ENCODE results near the gene DDI1.

DDI1 gene

DNA sequence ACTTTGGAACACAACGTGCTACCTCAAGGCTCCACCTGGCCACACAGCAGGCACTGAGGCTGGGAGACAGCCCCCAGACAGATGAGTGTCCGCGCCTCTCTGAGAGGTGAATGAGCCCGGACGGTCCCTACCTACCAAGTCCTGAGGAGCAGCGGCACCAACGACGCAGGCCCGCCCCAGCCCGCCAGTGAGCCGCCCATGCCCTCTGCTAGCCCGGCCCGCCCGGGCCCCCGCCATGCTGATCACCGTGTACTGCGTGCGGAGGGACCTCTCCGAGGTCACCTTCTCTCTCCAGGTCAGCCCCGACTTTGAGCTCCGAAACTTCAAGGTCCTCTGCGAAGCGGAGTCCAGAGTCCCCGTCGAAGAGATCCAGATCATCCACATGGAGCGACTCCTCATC is at the start of gene DDI1:
TSS of gene DDI1 (plus strand) at position 53 of the 400 bp plus-strand sequence. CDS start at position 236, 183 bp downstream.
- FAIRE-seq, result no peak

DNA sequence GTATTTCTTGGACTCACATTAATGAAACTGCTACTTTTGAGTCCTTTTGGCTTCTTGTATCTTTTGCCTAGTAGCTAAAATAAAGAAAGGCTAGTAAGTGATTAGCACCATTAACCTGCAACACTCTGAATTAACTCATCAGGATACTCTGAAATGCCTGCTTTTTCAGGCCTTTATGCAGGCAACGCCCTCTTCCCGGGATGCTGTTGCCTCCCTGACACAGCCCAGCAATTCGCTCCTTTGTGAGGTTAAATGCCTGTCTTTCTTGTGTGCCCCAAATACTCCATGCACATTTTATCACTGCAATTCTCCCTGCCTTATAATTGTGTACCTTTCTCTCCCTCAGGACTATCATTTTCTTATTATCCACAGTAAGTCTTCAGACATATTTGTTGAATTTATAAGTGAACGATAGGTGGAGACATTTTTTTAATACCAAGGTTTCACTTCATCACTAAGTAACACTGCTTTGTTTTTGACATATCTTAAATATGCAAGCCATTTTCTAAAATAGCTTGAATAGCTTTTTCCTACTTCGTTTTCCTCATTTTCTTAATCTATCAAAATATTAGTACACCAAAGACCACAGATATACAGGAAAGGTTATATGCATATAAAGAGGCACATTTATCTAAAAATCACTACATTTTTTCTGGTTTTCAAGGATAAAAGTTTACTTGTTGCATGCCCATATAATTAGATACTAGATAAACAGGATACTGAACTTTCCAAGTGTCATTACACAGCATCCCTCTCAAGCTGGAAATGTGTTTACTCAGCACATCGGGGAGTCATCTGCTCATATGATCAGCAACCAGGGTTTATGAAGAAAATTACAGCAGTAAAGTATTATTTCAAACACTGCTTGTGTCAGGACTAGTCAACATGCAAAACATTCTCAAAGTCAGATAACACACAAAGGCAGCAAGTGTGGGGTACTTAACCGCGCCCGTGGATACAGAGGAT is 48.5 kb upstream of the DDI1 start:
- FAIRE-seq, result no peak

DNA sequence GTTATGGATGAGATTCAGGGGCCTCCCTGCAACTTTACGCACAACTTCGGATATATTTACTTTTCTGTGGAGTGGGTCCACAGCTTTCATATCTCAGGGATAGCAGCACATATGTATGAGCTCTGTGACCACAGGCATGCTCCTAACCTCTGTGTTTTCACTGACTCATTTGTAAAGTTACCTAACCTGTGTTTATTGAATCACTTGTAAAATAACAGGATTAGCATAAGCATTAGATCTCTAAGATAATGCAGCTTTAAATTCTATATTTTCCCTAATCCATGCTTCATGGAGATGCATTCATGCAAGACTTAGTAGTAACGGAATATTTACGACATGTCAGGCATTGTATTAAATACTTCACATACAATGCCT is 47.9 kb upstream of the DDI1 start:
- FAIRE-seq, result no peak

DNA sequence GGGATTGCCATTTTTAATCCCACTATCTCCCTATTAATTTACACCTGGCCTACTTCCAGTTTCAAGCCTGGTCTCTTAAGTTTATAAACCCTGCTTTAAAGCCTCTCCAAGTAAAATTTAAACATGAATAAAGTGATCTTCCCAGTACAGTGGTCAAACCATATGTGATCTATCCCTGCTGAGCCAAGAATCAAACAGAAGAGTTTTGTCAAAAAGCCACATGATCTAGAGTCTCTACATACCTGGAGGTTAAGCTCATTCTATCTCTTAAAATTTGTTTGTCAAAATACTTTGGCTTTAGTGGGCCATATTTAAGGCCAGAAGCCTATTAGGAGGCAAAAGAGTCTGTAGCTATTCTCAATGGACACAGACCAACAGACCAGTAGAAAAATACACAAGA is 42.9 kb upstream of the DDI1 start:
- FAIRE-seq, result no peak

DNA sequence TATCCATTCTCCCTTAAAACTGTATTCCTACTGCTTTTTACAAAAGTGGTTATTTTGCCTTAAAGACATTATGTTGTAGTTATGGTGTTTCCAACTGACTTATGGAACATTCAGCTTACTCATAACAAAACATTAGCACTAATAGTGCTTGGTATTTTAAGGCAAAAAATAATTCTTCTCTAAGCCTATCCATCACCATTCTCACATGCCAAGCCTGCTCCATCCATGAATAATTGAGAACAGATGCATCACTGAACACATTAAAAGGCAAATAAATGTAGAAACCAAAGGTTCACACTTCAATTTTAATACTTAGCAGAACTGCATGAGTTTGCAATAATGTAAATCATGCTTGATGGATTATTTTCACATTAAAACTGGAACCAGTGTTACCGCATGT is 42.3 kb upstream of the DDI1 start:
- FAIRE-seq, result no peak

DNA sequence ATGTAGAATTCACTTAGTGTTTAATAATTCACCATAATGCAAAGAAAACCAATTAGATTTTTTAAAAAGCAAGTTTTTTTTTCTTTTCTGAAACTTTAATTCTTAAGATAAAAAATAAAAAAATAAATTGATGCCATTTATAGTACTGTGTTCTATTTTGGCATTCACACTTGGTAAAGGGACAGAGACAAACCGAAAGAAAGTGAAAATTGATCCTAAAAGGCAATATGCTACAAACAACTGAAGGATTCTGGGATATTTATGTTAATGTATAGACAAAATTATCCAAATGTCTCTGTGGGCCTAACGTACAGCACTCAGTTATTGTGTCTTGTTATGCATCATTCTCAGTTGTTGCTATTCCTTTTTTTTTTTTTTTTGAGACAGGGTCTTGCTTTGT is 41.9 kb upstream of the DDI1 start:
- no peak for FAIRE-seq

DNA sequence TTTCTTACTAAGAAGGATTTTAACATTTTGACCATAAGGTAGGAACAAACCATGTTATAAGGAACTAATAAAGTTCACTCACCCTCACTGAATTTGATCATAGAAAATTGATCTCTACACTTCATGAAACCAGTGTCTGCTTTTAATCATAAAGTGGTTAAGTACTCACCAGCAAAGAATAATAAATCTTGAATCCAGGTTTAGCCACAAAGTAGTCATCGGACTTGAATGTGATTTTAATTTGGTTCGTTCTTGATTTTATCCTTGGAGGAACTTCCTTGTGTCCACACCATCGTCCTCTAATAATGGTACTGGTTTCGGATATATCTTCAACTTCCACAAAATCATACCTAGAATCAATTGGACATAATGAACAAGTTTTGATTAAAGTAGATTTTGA is 40.5 kb upstream of the DDI1 start:
- FAIRE-seq, result no peak

DNA sequence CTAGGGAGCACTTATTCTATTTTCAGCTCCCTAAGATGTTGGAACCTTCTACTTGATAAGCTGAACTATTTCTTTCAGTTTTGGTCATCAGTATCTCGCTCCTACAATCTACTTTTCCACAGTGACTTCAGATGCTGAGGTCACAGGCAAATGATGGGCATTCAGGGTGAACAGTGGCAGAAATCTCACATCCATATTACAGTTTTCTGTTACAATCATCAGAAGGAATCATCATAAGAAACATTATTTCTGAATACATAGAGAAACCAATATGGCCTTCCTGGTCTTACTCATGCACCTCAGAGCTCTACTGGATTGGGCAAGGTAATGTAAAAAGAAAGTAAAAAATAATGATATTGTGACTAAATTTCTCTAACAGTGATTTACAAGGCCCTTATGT is 39.4 kb upstream of the DDI1 start:
- no peak for FAIRE-seq

DNA sequence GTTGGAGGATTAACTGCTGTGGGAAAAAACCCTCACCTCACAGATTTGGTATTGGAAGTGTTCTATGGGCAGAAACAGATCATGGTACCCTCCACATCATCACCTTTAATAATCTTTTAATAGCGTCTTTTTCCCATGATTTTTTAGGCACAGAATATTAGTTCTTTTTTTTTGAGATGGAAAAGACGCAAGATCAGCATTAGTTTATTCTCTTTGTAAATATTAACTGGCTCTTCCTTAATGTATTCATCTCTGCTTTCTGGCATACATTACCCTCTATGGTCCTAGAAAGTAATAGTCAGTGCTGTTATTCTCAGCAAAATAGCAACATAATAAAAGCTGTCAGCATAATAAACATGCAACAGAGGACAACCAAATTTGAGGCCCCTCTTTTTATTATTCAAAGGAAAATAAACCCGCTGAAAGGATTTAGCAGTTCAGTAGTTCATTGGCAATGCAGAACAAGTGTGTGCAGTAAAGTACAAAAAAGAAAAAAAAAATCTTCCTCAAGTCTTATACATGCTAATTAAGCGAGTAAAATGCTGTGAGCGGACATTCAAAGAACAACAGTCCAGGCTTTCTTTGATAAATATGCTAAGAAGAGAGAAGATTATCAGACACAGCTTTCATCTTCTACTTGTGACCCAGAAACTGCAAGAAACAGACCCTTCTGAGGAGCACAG is 37.5 kb upstream of the DDI1 start:
- no peak for FAIRE-seq

DNA sequence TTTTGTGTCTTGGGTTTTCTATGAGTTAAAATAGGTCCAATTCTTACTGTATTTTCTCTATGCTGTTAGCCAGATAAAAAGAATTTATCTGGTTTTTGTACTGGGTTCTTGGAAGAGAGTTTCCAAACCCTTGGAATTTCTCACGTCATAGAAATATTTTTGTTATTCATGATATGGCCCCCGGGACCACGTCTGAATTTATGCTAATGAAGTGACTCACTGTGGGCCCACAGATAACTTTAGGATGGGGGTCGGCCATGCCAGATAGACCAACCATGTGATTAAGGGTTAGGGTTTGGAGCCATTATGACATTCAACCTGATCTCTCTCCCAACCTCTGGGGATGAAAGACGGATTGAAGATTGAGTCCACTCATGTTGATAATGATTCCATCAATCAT is 35.6 kb upstream of the DDI1 start:
- FAIRE-seq, result no peak

DNA sequence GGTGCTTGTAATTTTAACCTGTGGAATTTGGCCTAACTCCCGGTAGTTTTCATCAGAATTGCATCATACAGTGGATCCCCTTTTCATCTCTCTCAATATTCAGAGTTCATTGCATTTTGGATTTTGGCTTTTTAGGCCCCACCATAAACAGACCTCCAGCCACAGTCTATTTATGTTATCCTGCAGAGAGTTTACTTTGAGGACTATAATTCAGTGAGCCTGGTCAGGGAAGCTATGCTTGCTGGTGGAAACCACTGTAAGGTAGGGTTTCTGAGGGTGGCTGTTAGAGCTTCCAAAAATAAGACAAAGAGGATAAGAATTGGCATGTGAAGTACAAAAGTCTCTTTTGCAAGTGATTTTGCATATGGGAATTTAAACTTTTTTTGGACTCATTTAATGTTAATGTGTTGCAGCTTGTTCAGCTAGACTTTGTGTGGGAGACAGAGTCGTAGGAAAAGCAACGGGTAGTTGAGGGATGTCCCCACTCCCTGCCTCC is 34.8 kb upstream of the DDI1 start:
- no peak for FAIRE-seq

DNA sequence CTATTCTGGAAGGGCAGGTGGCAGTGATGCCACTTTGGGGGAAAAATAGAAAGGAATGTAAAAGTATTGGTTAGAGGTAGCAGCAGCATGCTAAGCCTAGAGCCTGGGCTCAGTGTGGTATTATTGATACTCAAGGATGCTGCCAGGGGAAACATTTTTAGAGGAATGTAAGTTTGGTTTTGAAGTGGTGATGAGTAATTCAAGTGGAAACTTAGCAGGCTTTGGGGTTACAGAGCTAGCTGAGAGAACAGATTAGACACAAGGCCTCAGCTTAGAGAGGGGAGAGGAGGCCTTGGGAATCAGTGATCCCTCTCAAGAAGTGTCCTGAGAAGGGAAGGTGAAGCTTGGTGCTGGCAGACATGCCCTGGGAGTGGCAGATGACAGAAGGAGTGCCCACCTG is 32.9 kb upstream of the DDI1 start:
- no peak for FAIRE-seq

DNA sequence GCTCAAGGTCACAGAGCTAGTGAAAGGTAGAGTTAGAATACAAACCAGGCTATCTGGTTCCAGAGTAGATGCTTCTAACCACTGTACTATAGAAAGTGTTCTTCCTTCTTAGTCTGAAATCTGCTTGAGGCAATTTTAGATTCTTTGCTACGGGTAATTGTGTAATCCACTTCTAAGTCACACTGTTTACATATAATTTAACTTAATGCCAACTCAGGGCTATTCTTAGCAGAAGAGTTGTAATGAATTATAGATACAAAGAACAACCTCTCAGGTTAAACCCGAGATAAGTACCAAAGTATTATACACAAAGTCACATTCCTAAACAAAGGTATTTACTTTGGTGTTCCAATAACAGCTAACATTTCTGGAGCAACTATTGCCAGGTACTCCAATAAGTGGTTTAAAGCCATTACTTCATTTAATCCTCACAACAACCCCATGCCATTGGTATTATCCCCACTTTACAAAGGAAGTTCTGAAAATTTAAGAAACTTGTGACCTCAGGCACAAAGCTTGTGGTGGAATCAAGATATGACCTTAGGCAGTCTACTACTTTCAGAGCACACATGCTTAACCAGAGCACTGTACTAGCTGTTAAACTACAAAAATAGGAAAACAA is 31.1 kb upstream of the DDI1 start:
- FAIRE-seq, result no peak

DNA sequence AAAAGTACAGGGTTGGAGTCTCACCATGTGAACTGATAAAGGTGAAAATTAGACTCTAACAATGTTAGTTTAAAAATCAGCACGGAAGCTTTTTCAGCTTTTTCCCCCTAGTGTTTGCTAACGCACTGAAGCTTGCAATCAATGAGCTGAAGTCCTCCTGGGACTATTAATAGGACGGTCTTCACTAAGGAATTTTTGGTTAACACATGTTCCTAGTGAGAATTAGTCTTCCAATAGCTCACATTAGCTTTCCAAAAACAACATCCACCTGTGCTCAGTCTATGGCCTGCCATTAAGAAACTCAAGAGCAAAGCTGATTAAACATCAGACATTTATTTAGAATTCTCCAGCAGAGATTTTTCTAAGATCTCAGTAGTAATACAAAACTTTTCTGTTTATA is 26.7 kb upstream of the DDI1 start:
- FAIRE-seq, result no peak

DNA sequence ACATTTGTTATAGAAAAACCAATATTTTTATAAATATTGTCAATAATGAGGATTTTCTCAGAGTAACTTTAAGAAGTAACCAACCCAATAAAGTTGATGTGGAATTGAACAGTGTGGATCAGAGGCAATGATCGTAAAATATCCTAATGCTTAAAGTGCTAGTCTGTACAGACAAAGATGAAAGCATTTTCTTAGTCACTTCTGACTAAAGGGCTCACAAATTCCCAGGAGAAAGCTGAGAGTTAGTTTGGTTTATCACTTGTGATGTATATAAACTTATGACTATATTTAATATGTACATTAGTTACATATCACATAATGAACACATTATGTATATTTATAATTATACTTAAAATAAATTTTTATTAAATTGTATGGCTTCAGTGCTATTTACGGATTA is 25.4 kb upstream of the DDI1 start:
- FAIRE-seq, result no peak

DNA sequence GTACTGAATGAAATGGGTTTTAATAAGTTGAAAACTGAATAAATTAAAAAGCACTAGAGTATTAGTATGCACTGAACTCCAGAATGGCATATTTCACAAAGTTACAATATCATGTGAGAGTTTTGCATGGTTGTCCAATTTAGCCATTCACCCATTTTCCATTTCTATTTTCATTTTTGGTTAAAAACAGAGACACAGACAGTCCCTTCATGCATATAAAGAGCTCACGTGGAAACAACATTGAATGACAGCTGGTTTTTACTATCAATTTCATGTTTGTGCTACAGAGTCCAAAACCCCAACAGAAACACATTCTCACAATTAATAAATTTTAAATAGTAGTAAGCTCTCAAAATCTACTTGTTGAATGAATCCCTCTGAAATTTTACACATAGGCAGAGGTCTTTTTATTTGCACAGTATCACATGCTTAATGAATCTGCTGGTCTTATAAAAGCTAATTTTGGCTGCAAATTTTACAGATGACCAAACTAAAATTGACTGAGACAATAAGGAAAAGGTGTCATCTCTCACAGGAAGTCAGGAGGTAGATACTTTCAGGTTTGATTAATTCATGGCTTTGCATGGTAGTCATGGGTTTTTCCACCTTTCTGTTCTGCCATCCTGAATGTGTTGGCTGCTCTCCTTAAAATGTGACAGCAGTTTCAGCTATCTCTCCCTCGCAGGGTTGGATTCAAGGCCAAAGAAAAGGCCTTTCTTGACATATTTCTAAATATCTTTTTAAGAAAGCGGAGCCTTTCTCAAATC is 20.6 kb upstream of the DDI1 start:
- FAIRE-seq, result no peak

DNA sequence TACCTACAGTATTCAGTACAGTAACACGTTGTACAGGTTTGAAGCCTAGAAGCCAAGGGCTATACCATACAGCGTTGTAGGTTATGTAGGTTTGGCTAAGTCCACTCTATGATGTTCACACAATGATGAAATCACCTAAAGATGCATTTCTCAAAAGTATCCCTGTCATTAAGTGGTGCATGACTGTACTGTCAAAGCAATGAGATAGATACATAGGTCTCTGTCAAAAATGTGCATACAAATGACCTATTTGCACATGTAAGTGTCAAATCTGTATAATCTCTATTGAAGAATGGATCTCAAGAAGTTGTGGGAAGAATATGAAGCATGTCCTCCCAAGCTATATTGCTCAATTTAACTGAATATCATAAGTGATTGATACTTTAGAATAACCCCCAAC is 11.9 kb upstream of the DDI1 start:
- FAIRE-seq, result no peak

DNA sequence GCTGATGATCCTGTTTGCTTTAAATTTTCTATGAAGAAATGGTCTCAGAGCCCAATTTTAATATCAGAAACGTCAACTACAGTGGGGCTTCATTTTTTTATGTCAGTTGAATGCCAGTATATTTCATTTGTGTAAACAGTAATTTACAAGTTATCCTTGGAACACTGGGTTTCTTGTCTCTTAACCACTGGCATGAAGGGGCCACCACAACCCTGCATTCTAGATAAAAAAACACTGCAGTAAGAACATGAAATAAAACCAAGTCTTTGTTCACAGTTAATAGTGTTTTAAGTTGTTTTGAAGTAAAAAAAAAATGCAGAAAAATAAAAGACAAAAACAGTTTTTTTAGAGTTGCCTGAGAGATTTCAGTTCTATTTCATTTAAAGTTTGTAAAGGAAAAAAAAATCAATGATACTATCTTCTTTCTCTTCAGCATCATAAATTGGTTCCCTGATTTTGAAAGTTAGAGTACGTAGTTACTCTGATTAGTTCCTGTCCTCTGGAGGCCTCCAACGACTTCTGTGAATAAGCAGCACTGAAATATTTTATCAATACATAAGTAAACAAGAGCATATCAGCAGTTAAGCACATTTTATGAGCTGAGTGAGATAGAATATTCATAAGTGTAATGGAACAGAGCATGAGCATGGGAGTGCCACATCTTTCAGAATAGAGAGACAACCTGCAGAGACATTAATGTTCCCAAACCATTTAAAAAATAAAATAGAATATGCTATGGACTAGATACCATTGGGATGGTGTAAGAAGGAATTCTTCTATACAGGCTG is 7.8 kb upstream of the DDI1 start:
- no peak for FAIRE-seq

DNA sequence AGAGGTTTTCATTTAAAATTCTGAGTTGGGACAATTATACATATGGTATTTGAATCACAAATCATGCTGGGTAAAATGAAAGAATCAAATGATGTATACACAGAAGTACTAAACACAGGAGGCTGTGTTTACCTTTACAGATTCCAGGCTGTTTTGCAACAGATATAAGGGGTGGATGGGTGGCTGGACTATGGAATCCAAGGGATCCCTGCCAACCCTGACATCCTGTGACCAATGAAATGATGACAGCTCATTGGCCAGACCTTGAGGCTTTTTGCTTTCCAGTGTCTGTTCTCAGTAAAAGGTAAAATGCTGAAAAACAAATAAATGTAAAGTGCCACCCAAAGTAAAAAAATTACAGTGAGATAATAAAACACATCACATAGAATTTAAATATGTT is 3.3 kb upstream of the DDI1 start:
- no peak for FAIRE-seq

DNA sequence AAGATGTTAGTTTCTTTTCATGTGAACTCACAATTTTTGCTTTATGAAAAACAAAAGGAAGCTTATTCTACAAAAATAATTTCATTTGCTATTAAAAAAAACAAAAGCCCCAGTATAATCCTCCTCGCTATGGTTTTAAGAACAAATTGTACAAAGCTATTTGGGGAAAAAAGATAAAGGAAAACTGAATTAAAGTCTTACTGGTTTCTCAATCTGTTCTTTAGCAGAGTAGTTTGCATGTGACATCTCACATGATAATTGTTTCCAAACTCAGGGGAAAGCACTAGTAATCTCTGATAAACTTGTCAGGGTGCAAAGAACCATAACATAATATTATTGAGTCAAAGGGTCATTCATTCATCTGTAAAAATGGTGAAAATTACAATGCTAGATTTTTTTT is 2.9 kb upstream of the DDI1 start:
- FAIRE-seq, result no peak

DNA sequence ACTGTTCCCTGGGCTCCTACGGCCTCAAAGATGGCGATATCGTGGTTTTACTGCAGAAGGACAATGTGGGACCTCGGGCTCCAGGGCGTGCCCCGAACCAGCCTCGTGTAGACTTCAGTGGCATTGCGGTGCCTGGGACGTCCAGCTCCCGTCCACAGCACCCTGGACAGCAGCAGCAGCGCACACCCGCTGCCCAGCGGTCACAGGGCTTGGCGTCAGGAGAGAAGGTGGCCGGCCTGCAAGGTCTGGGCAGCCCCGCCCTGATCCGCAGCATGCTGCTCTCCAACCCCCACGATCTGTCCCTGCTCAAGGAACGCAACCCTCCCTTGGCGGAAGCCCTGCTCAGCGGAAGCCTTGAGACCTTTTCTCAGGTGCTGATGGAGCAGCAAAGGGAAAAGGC is 555 bp downstream of the DDI1 start:
- FAIRE-seq, result no peak

DNA sequence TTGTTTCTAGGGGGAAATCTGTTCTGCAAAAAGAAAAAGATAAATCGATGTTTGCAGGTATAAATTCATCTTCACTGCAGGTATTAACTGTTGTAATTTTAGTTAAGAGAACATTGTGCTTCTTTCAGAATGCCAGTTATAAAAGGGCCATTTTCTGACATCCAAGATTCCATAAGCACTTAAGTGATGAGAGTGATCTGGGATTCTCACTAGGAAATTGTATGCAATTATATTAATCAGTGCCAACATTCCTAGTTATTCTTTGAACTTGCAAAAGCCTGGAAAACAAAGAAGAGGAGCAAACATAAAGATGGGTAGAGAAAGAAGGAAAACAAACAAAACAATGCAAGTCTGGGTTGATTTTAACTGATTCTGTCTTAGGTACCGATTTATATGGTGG is 5.4 kb downstream of the DDI1 start:
- no peak for FAIRE-seq

All from G401.6 (cell line).